Neural crest cell (in vitro differentiated cells): ENCODE data around the gene PIP4K2A. TPM values are rescaled to one million over a fixed set of nuclear protein-coding genes. Genes with fewer than 3 reads are reported as not detected.

ENCODE experiments used
- DNase-seq: peaks from one replicate; pipeline ENCODE4 v3.0.0; 2021; ENCODE audit warnings: low read depth, mixed read lengths, low spot score
- H3K27ac Mint-ChIP-seq: one replicate; pipeline ENCODE4 v1.8.0; 2021; ENCODE audit warnings: mild to moderate bottlenecking, mixed read lengths; ENCODE audit not compliant: unreplicated experiment
- H3K27me3 Mint-ChIP-seq: 2 replicates; pipeline ENCODE4 v1.8.0; 2021; ENCODE audit warnings: low read depth, mild to moderate bottlenecking, mixed read lengths
- H3K36me3 Mint-ChIP-seq: 2 replicates; pipeline ENCODE4 v1.8.0; 2021; ENCODE audit warnings: low read depth, mild to moderate bottlenecking, mixed read lengths
- H3K4me1 Mint-ChIP-seq: 2 replicates; pipeline ENCODE4 v1.8.0; 2021; ENCODE audit warnings: mixed read lengths
- H3K4me3 Mint-ChIP-seq: one replicate; pipeline ENCODE4 v1.8.0; 2021; ENCODE audit warnings: mild to moderate bottlenecking, mixed read lengths
- H3K9me3 Mint-ChIP-seq: 2 replicates; pipeline ENCODE4 v1.8.0; 2021; ENCODE audit warnings: mixed read lengths
- total RNA-seq: library from RNA; stranded (reverse); gene quantifications from 2 replicates; pipeline ENCODE4 v1.2.1, GENCODE V29; 2021
- TF ChIP-seq, protein P1 (sequence below): fragments of 200-600 bp; sonication (generic); conservative IDR thresholded peaks from 2 replicates; pipeline ENCODE4 v1.5.0; 2021; ENCODE audit warnings: antibody characterized with exemption, mild to moderate bottlenecking

PIP4K2A gene
- total RNA-seq, 1 donor from 2014 or later: 28.7 TPM

DNA sequence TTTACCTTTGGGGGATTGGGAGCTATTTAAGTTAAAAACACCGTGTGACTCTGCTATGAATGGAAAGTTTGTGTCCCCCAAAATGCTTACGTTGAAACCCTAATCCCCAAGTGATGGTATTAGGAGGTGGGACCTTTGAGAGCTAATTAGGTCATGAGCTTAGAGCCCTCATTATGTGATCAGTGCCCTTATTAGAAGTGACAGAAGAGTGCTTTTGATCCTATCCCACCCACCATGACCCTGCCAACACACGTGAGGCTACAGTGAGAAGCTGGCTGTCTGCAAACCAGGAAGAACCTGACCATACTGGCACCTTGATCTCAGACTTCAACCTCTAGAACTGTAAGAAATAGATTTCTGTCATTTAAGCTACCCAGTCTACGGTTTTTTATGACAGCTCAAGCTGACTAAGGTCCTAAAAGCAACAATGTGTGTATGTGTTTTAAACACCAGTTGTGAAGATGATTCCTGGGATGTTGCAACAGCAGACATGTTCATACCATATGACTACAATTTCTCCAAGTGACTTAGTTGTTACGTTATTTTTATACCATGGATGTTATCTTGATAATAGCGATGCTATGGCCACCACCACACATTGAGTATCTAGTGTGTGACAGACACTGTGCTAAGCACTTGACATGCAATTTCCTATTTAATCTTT is 124.4 kb downstream of the PIP4K2A start:
- no peaks in the 10 kb centered on the region for H3K27me3 Mint-ChIP-seq
- TF ChIP-seq, protein P1, sequence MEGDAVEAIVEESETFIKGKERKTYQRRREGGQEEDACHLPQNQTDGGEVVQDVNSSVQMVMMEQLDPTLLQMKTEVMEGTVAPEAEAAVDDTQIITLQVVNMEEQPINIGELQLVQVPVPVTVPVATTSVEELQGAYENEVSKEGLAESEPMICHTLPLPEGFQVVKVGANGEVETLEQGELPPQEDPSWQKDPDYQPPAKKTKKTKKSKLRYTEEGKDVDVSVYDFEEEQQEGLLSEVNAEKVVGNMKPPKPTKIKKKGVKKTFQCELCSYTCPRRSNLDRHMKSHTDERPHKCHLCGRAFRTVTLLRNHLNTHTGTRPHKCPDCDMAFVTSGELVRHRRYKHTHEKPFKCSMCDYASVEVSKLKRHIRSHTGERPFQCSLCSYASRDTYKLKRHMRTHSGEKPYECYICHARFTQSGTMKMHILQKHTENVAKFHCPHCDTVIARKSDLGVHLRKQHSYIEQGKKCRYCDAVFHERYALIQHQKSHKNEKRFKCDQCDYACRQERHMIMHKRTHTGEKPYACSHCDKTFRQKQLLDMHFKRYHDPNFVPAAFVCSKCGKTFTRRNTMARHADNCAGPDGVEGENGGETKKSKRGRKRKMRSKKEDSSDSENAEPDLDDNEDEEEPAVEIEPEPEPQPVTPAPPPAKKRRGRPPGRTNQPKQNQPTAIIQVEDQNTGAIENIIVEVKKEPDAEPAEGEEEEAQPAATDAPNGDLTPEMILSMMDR: no peak

DNA sequence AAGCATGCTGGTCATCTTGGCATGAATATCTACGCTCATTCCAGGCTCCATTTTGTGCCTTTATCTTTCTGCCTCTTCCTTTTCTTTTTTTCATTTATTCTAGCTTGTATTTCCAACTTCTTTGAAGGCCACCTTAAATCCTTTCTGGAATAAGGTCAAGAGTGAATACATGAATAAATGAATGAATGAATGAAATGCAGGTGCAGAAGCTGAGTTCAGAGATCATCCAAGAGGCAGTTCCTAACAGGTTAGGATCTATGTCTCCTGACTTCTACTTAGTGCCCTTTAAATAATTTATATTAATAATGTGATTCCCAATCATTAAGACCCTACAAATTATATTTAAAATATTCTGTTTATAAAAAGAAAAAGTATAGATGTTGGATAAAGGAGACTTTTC is 125.9 kb downstream of the PIP4K2A start:
- Mint-ChIP-seq H3K4me3 (no peak overlapping the region), H3K9me3 (no peaks in the 10 kb centered on the region), H3K27ac (no peak overlapping the region), H3K27me3 (no peaks in the 10 kb centered on the region), H3K4me1 (peaks cover 4% of the 10 kb centered on the region), H3K36me3 (peaks cover 9% of the 10 kb centered on the region)
- no peak for DNase-seq
- TF ChIP-seq, protein P1: no peak

More for the DNA sequence above, 124.4 kb downstream of the PIP4K2A start:
- peaks cover 4% of the 10 kb centered on the region for H3K4me1 Mint-ChIP-seq
- no peak overlapping the region for H3K4me3 Mint-ChIP-seq
- H3K27ac Mint-ChIP-seq: no peak overlapping the region
- H3K36me3 Mint-ChIP-seq: peaks cover 8% of the 10 kb centered on the region
- no peak for DNase-seq
- no peaks in the 10 kb centered on the region for H3K9me3 Mint-ChIP-seq

DNA sequence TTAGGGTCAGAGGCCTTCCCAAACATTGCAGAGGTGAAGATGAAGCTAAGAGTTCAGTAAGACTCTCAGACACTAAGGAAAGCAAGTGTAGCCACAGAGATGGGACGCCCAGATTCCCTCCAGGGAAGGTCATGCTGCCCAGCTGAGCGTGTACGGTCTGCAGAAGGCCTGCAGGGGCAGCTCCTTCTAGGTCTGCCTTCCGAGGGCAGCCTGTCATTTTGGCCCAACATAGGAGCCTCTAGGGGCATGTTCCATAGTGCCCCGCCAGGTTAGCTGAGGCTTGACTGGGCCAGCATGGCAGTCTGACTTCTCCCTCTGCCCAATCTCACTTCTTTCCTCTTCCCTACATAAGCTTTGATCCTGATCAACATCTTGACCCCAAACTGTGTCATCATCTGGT is 130.7 kb downstream of the PIP4K2A start:
- no peaks in the 10 kb centered on the region for H3K9me3 Mint-ChIP-seq
- DNase-seq: no peak

DNA sequence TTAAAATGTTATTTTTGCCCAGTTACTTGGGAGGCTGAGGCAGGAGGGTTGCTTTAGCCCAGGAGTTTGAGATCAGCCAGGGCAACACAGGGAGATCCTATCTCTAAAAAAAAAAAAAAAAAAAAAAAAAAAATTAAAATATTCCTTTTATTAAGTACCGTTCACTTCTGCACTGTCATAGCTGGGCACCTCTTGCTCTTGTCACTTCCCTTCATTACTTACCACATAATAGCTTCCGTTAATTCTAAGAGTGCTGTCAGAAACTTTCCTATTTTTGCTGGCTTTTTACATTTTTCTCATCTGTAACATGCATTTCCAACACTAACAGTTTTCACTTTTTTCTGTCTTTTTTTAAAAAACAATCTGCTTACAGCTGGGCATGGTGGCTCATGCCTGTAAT is 132.9 kb downstream of the PIP4K2A start:
- Mint-ChIP-seq H3K27me3 (no peaks in the 10 kb centered on the region), H3K9me3 (no peaks in the 10 kb centered on the region), H3K4me3 (no peak overlapping the region), H3K4me1 (peaks cover 4% of the 10 kb centered on the region), H3K27ac (no peak overlapping the region), H3K36me3 (peaks cover 16% of the 10 kb centered on the region)
- TF ChIP-seq, protein P1: no peak
- no peak for DNase-seq

More for the DNA sequence above, 130.7 kb downstream of the PIP4K2A start:
- H3K27ac Mint-ChIP-seq: no peak overlapping the region
- peaks cover 4% of the 10 kb centered on the region for H3K4me1 Mint-ChIP-seq
- H3K36me3 Mint-ChIP-seq: peaks cover 11% of the 10 kb centered on the region
- TF ChIP-seq, protein P1: no peak
- no peaks in the 10 kb centered on the region for H3K27me3 Mint-ChIP-seq
- H3K4me3 Mint-ChIP-seq: no peak overlapping the region

DNA sequence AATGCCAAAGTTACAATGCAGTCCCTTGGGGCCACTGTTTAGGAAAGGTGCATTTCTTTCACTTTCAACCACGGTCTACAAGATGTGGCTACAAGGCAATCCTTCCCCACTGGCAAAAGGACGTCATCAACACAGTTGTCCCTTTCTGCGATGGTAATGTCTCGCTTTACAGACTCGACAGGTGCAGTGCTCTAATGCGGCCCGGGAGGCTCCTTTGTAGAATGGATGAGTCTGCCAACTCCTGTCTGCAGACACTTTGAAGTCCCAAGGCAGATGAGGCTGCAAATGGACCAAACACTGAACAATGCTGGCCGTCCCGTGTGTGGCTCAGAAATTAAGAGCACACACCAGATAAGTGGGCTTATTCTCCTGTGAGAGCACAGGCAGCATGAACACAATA is 133.7 kb downstream of the PIP4K2A start:
- H3K4me1 Mint-ChIP-seq: no peaks in the 10 kb centered on the region
- H3K9me3 Mint-ChIP-seq: no peaks in the 10 kb centered on the region
- peaks cover 14% of the 10 kb centered on the region for H3K36me3 Mint-ChIP-seq
- TF ChIP-seq, protein P1: no peak
- no peak for DNase-seq
- H3K27me3 Mint-ChIP-seq: no peaks in the 10 kb centered on the region
- no peak overlapping the region for H3K27ac Mint-ChIP-seq
- no peak overlapping the region for H3K4me3 Mint-ChIP-seq
